Kidney glomerular epithelial cell (primary cell): ENCODE data around the gene WNK1.
"Not testable (repeated sequence)": the region's sequence is repeated elsewhere in the genome, so short reads cannot be mapped to it uniquely, and the experiment has no call there.

Experiments used
- DNase-seq: peaks from one replicate; lab custom pipeline; 2025; lab: John Stamatoyannopoulos, UW

The WNK1 gene

DNA sequence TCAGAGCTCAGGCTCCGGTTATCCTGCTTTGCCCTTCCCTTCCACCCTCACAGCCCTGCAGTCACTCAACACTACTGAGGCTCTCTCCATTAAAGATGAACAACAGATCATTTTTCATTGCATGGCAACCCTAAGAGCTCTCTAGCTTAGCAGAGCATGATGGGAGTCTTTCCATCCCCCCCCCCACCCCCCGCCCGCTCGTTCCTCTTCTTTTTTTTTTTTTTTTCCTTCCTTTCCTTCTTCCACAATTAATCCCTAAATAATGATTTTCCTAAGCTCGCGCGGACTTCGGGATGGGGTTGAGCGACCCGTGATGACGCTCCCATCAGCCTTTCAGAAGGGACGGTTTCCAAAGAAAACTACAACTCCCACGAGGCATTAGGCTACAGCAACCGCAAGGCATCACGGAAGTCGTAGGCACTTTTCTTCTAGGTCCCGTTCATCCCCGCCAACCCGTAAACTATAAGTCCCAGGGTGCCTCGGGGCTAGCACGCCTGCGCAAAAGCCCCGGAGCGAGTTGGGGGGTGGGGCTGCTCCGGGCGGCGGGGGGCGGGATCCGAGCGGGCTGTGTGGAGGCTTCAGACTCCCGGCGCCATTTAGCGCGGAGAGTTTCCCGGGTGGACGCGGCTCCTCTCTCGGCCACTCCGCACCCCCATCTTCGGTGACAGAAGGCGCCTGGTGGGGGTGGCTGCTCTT is at the start of gene WNK1:
WNK1 (plus strand) TSS at position 581 of the 696 bp plus-strand sequence. CDS start 987 bp downstream, outside the sequence.
- DNase-seq, result peak; percentile 94

DNA sequence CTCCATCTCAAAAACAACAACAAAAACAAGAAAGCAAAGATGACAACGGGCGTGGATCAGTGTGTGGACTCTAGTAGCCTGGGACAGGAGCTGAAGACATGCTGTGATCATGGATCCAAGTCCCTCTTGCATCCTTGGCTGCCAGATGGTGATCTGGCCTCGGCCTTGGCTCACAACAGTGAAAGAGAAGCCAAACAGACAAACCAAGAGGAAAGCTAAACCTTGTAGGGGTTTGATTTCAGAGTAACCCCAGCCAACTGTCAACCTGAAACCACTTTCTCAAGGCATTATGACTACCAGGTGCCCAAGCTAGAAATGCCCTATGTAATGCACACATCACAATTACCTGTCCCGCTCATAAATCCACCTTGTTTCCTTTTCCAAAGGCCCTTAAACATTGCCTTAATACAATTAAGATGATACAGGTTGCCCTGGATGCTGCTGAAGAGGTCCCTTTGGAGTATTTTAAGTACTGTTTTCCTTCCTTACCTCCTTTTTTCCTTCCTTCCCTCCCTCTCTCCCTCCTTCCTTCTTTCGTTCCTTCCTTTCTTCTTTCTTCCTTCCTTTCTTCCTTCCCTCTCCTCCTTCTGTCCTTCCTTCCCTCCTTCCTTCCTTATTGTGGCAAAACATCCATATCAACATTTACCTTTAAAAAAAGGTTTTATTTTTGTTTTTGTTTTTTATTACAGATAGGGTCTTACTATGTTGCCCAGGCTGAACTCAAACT is 47.7 kb upstream of the WNK1 start:
- no peak for DNase-seq

DNA sequence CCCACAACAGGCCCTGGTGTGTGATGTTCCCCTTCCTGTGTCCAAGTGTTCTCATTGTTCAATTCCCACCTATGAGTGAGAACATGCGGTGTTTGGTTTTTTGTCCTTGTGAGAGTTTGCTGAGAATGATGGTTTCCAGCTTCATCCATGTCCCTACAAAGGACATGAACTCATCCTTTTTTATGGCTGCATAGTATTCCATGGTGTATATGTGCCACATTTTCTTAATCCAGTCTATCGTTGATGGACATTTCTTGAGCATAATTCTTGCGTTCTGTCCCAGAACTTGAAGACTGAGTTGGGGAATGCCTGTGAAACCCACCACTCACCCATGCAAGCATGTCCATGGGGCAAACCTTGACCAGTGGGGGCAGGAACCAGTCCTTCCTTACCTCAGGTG is 44.3 kb upstream of the WNK1 start:
- not testable (repeated sequence) for DNase-seq

DNA sequence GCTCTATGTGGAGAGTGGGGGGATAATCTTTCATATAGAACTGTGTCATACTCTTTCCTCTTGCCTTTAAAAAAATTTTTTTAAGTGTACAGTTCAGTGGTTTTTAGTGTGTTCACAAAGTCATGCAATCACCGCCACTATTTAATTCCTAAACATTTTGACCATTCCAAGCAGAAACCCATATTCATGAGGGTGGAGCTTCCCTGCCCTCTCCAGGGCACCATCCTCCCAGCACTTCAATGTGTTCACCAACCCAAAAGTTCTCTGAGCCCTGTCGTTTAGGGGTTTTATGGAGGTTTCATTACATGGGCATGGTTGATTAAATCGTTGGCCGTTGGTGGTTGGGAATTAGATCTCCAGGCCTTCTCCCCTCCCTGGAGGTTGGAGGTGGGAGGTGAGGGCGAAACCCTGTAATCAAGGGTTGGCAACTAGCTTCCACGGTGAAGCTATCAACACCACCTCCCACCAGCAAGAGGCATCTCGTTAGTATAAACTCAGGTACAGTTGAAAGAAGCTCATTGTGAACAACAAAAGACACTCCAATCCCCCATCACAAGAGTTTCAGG is 42.8 kb upstream of the WNK1 start:
- DNase-seq, result no peak

DNA sequence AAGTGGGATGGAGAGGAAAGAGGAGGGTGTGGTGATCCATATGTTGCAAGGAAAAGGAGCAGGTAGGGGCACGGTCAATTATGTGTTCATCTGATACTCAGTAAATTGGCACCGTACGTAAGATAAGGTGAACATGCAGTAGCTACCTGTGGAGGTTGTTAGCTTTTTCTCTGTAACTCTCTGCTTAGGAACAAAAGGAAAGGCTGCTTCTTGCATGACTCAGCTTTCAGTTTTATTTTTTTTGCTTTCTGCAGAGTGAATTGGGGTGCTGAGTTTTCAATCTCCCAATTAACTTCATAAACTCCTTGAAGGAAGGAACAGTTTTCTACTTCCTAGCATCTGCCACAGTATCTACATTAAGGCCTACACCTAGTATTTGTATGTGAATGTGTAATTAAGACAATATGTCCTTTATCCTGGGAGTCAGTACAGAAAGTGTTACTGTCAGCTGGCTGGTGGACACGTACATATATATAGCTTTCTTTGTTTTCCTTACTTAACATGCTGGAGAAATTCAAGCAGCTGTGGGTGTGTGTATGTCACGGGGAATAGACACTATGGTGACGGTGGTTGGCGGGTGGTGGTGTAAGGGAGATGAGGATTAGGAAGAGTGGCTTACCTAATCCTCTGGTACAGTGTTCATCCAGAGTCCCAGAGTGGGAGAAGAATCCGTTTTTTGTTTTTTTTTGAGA is 40.1 kb upstream of the WNK1 start:
- peak; percentile 22 for DNase-seq

DNA sequence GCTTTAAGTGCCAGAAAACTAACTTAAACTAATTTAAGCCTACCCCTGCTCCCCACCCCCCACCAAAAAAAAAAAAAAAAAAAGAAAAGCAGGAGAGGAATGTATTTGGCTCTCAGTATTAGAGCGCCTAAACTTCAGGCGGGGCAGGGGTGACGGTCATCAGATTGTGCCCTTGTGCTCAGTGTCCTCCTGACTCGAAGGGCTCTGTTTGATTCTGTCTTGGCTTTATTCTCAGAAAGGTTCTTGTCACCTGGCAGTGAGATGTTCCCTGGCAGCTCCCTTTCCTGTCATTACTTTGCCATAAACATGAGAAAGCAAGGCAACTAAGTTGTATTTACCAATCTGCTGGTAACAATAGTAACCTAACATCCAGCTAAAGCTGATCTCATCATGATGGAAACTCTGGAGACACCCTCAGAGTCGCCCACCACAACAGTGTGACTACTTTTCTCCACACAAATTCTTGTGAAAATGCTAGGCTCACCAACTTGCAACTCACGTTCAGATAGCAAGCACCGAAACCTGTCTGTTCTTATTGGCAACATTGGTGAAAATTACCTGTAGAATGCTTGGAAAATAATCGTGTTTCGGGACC is 39.0 kb upstream of the WNK1 start:
- no peak for DNase-seq

DNA sequence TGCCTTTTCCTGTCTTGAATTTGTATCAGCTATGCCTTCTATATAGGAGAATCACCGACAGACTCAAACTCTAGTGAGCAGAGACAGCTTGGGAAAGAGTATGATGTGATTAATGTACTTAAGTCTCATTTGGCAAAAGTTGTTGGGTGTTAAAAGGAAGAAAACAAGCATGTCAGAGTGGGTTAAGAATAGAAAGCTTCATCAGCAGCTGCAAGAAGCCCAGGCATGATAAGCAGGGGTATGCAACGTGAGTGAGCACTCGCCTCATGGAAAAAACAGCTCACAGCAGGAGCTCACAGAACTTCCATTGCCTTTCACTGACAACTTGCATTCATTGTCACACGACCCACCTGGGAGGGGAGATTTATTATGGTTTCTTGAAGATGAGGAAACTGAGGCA is 35.9 kb upstream of the WNK1 start:
- DNase-seq, result no peak

DNA sequence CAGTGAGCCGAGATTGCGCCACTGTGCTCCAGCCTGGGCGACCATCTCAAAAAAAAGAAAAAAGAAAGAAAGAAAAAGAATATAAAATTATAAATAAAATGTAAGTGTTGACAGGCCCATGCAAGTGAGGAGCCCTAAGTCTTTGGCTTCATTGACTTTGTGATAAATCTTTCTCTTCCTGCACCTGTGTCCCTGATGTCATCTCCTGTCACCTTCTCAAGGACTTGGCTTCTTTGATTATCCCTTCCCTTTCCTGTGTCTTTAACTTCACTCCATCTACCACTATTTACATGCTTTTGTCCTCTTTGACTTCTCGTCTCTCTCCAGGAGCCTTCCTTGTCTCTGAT is 33.6 kb upstream of the WNK1 start:
- no peak for DNase-seq

DNA sequence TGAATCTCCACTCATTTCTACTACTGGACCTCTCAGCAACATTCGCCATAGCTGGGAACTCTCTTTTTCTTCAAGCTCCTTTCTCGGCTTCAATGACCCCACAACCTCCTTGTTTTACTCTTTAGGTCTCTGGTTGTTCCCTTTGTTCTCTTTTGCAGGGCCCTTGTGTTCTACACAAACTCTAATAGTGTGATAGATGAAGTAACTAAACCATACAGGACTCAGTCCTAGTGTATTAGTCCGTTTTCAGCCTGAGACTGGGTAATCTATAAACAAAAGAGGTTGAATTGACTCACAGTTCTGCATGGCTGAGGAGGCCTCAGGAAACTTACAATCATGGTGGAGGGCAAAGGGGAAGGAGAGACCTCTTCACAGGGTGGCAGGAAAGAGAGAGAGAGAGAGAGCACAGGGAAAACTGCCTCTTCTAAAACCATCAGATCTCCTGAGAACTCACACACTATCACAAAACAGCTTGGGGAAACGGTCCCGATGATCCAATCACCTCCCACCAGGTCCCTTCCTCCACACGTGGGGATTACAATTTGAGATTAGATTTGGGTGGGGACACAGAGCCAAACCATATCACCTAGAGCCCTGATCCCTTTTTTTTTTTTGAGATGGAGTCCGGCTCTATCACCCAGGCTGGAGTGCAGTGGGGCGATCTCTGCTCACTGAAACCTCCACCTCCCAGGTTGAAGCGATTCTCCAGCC is 32.0 kb upstream of the WNK1 start:
- no peak for DNase-seq

DNA sequence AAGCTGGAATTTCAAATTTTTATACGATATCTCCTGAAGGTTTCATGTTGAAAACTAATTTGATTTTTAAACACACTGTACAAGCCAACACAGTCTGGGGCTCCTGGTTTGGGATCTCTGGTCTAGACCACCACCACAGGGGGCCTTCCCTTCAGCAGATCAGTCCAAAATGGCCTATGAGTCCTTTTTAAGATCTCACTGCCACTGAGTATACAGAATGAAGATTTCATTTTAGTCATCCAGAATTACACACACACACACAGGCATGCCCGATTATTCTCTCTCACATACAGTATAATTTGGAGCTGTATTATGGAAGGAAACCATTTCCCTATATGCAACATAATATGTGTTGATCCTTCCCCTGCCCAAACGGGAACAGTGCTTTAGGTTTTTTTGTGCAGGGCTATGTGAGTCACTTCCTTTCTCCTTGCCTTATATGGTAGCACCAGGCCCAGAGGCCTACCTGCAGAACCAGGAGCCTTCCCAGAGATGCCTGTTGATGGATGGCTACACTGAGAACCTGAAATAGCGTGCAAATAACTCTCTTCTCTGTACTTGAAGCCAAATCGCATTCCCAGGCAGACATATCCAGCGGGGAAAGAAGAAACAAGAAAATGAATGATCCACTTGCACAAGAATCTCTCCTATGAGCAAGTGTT is 28.1 kb upstream of the WNK1 start:
- DNase-seq, result no peak

DNA sequence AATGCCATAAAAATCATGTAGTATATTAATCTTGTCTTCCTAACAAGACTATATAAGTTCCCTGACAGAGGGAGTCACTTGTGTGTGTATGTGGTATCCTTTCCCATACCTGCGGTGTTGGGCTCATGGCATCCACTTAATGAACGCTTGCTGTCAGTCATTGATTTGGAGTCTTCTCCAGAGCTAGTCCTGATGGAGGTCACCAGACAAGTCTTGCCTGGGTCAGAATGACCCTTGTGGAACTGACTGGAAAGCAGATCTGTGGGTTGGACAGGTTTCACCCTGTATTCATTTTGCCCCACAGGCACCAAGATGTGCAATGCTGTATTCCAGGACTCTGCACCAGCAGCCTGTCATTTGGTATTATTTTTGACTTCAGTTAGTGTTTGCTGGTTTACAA is 27.3 kb upstream of the WNK1 start:
- no peak for DNase-seq

DNA sequence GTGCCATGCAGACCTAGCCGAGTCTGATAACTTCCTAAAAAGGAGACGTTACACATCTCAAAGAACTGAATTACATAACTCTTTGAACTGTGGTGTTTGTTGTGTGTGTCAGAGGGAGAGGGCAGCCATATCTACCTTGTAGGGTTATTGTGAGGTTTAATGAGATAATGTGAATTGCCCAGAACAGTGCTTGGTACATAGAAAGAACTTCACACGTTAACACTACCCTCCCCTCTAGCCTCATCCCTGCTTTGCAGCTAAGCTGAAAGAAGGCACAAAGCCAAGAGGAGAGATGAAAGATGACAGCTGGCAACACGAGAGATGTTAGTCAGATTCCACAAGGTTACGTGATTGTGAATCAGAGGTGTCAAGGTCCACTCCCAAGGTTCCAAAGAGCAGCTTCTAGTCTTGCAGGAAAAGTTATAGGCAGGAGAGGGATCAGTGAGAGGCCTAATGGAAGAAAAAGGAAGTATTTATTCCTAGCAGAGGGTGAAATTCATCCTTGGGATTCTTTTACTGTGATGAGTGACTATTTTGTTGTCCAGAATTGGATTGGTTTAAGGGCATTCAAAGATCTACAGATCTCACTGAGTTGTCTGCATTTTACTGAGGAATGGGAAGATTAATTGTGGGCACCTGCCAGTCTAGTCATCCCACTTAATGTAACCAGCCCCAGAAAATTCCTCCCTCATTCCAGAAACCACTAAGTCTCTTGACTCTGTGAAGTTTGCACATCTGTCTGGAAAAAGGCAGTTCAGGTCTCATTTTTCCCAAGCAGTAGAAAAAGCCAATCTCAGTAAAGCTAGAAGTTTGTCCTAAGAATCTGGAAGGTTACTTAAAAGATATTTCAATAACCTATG is 25.9 kb upstream of the WNK1 start:
- peak; percentile 45 for DNase-seq

DNA sequence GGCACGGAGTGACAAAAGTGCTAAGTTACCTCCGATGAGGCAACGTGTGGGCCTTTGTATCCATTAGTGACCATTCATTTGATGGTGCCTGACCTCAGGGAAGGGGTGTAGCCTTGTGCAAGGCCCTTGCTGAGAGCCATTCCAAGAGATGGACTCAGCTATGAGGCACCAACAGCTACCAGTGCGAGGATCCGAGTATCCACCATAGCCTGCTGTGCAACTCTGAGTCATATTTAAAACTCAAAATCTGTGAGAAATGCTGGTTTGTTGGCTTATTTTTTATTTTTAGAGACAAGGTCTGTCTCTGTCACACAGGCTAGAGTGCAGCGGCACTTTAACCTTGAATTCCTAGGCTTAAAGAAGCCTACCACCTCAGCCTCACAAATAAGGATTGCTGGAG is 25.1 kb upstream of the WNK1 start:
- no peak for DNase-seq

DNA sequence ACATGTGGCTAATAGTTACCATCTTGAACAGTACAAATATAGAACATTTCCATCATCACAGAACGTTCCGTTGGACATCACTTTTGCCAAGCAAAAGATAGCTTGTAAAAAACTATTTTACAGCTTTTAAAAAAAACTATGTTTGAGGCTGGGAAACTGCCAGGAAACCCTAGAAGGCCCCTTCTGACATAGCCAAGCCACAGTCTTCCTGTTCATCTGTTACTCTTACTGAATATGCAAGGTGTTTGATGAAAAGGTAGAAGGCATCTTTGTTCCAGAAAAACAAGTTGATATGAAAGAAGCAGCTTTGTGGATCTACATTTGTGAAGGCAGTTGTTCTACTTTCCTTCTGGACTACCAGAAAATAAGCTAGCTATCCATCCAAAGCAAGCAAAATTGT is 23.6 kb upstream of the WNK1 start:
- DNase-seq, result no peak

DNA sequence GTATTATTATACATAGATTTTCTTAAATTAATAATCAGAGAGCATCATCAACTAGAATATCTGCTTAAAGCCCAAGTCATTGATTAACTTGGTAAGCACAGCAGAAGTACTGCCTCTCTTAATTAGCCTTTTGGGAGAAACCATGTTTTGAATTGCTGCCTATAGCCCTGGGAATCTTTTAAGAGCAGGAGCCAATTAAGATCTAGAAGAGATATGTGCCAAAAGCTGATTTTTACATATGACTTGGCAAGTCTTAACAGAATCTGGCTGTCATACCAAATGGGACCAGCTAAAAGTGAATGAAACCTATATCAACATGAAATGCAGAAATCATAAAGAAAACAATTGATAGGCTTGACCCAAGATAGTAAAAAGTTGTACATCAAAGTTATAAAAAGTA is 23.2 kb upstream of the WNK1 start:
- no peak for DNase-seq

DNA sequence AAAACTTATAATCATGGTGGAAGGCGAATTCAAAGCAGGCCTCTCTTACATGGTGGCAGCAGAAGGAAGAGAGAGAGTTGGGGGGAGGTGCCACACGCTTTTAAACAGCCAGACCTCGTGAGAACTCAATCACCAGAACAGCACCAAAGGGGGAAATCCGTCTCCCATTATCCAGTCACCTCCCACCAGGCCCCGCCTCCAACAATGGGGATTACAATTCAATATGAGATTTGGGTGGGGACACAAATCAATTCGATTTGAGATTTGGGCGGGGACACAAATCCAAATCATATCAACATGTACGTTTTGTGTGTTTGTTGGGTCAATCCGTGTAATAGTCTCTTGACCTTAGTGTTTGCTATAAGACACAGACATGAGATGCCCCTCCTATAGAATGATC is 21.8 kb upstream of the WNK1 start:
- no peak for DNase-seq

DNA sequence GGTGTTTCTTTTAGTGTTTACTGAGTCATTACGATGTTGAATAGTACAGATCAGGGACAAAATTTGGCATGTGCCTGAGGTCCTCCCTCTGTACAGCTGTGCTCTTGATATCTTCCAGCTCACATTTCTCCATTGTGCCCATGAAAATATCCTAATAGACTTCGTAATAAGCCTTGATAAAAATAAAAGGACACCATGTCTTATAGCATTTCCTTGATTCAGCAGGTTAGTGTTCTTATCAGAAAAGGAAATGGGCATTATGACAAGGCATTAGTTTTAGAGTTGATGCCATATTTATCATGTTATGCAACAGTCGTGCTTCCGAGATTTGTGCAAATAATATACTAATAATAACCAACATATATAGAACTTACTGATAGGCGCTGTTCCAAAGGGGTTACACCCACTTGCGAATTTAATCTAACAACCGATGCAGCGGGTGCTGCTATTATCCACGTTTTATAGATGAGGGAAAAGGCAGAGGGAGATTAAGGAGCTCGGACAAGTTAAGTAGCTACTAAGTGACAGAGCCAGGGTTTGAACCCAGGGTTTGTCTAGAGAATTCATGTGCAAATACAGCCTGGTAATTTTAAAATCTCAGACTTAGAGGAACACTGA is 15.1 kb upstream of the WNK1 start:
- no peak for DNase-seq

DNA sequence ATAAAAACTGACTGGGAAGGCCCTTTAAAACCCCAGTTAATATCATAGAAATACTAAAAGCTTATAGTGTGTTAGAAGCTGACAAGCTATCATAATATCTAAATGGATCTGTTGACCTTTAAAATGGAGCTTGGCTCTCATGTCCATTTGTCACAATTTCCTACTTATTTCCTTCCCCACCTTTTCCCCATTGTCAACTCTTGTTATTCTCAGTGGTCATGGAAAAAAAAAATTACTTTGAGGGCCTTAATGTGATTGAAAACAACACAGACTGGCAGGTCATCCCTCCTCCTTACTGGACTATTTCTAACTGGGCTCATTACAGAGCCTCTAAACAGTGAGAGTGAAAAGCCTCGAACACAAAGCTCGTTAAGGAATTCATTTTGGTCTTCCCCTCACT is 13.7 kb upstream of the WNK1 start:
- no peak for DNase-seq

DNA sequence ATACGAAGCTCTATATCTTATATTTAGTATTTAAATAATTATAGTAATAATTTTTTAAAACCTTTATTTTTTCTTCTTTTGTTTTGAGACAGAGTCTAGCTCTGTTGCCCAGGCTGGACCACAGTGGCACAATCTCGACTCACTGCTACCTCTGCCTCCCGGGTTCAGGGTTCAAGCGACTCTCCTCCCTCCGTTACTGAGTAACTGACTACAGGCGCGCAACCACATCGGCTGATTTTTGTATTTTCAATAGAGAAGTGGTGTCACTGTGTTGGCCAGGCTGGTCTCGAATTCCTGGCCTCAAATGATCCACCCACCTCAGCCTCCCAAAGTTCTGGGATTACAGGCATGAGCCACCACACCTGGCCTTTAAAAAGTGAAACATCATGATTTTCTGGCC is 13.0 kb upstream of the WNK1 start:
- no peak for DNase-seq

DNA sequence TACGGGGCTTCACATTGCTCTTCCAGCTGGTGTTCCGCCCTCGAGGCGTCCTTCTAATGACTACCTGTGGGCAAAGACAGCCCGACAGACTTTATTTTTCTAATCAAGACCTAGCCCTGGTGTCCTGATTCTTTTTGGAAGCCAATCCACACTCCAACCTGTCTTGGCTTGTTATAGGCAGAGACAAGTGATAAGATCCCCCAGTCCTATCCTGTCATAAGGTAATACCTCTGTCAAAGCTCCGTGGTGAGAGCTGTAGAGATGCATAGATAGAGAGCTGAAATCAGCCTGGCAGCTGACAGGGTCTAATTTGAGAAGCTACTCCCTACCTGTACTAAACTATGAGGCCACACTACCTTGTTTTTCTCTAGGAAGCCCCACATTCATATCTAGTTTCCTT is 11.5 kb upstream of the WNK1 start:
- no peak for DNase-seq
